HG03457 (cell line): Measurements from ENCODE around the gene PACS1.

Experiments used
- ATAC-seq: cut with Tn5 transposase; IDR thresholded peaks from one replicate; pipeline ENCODE4 v1.9.1; 2021; ENCODE audit warnings: moderate number of reproducible peaks; ENCODE audit not compliant: unreplicated experiment

Gene PACS1

DNA sequence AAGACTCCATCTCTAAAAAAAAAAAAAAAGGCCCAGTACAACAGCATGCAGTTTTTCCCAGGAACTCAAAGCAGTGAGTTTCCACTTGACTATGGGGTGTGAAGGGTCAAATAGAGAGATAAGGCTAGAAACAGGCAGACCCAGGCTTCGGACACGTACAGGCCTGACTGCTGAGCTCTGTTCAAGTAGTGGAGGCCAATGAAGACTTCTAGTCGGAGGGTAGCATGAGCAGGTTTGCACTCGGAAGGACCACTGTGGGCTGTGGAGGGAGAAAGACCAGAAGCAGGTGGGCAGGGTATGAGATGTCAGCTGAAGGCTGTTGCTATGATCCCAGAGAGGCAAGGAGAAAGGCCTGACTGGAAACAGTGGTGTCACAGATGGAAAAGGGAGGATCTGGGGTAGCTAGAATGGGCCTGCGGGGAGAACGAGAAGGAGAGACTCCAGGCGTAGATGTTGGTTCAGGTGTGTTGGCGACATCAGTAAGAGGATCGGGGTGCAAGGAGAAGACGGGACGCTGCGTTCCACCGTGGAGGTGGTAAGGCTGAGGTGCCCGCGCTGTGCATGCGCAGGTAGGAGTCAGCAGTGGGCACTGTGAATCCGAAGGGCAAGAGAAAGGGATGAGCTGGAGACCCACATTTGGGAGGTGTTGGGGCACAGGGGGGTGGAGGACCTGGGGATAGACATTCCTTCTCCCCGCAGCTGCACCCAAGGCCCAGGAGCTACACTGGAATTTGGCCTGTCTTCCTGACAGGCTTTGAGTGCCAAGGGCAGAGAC lies 149.0 kb downstream of the PACS1 start:
- no peak for ATAC-seq

DNA sequence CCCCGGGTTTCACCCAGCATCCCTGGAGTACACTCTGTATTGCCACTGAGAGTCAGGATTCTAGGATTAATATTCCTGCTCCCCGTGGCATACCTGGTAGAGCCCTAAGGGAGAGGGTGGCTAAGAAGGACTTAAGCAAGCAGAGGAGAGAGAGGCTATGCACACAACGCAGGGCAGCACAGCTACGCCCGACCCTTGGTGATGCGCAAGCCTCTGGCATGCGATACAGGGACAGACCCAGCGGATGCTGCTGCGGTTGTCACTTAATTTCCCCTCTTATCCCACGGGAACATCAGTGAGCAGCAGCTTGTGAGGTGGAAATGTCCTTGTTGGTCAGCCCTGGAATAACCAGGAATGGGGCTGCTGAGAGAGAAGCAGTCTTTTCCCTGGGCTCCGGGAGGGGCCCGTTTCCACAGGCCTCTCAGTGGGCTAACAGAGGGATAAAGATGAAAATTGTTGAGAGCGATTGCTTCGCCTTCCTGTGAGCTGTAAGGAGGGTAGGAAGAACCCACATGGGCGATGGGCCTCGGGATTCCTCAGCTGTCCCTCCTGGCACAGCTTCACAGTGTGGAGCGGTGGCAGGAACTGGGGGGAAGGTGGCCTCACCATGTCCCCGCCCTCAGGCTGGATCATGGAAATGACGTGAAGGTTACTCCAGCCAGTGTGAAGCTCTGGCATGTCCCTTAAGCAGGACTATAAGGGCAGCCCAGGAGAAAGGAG lies 149.9 kb downstream of the PACS1 start:
- ATAC-seq, result no peak

DNA sequence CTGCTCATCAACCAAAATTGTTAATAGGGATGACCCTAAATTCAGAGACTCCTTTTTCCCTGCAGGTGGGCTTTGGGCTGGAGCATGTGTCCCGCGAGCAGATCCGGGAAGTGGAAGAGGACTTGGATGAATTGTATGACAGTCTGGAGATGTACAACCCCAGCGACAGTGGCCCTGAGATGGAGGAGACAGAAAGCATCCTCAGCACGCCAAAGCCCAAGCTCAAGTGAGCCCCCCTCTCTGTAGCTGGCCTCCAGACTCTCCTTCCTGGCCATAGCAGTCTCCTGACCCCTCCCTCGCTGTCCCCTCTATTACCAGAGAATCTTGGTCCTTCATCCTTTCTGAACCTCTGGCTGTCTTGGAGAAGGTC lies 150.5 kb downstream of the PACS1 start:
- no peak for ATAC-seq

DNA sequence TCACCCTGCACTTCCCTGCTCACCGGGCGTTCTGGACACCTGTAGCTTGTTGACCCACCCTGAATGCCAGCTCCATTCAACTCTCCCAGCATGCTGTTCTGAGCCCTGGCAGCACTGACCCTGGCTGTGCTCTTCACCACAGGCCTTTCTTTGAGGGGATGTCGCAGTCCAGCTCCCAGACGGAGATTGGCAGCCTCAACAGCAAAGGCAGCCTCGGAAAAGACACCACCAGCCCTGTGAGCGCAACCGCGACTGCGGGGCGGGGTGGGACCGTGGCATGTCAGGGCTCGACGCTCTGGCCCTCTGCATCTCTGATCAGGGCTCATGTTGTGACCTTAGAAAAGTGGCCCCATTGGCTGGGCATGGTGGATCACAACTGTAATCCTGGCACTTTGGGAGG lies 150.9 kb downstream of the PACS1 start:
- ATAC-seq, result no peak

DNA sequence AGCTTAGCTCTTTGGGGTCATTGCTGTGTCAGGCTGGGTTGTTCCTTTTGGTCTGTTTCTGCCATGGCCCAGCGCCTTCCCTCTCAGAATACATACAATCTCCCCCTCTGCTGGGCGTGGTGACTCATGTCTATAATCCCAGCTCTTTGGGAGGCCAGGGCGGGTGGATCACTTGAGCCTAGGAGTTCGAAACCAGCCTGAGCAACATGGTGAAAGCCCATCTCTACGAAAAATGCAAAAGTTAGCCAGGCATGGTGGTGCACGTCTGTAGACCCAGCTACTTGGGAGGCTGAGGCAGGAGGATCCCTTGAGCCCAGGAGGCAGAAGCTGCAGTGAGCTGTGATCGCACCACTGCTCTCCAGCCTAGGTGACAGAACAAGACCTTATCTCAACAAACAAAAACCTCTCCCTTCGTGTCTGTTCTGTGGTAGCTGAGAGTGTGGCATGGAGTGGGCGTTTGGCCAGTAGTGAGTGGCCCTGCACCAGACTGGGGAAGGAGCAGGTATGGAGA lies 151.7 kb downstream of the PACS1 start:
- ATAC-seq, result no peak

DNA sequence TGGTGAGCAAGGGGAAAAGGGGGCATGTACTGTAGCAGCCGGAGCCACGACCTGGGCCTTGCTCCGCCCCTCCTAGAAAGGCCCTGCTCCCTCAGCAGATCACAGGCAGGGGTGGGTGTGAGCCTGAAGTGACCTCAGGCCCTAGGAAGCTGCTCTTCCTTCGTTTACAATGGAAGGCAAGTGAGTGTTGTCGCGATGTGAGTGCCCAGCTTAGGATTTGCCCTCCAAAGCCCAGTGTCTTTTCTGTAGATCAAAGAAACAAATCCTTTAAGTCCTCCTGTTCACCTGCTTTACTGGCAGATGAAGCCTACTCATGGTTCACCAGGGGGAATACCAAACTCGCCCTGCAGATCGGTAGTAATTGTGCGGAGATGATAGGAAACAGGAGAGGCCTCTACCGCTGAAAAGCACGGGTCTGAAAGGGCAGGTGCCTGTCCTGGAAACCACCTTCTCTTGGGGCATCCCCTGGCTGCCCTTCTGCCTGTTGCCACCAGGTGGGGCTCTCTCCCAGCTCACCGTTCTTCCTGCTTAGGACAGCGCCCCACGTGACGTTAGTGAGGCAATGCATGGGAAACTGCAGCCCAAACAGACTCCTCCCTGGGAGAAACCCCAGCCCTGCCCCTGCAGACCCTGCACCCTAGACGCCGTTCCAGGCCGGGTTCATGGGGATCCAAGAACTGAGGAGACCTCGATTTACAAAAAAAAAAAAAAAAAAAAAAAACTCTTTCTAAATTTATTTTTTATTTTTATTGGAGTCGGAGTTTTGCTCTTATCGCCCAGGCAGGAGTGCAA lies 152.5 kb downstream of the PACS1 start:
- peak; percentile 76 for ATAC-seq

DNA sequence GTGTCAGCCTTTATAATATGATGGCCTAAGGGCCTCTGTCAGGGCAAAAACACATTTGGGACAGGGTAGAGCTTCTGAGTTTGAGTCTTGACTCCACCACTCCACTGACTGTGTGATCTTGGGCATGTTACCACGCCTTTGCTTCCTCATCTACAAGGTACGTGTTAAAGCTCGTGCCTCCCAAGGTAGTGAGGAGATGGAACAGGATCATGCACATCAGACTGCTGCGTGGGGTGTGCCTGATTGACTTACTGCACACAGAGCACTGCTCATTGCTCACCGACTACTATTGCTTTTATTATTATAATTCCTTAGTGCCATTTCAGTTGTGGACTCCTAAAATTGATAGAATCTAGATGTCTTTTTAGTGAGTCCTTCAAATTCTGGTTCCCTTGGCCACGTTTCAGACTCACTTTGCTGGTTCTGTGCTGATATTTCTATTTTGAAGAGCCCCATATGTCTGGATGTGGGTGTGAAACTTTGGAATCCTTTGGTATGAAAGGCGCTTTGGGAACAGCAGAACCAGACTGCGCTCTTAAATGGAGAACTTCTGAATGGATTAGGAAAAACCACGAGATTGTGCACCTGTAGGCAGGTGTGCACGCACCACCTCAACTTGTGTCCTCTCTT lies 154.3 kb downstream of the PACS1 start:
- ATAC-seq, result no peak

DNA sequence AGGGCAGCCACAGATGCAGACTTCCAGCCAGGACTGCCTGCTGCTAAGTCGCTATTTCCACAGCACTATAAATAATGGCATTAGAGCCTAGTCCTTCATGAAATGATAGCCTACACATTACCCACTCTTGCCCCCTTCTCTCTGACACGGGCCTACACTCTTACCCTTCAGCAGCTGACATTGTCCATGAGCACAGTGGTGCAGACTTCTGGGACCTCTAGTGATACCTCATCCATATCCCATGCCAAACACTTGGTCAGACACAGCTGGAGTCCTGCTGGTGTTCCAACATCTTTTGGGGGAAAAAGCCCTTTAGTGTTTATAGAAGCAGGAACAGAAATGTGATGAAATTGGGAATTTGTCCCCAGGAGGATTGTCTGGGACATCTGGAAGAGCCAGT lies 155.0 kb downstream of the PACS1 start:
- no peak for ATAC-seq

DNA sequence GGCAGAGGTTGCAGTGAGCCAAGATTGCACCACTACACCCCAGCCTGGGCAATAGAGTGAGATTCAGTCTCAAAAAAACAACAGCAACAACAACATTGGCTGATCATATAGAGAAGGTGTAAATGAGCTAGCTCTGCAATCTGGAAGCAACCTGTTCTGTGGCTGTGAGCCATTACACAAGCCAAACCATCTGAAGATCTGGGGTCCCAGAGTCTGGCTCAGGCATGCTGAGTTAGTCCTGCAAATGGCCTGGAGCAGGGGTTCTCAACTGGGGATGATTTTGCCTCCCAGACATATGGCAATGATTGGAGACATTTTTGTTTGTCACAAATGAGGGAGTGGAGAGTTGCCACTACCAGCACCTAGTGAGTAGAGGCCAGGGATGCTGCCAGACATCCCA lies 156.0 kb downstream of the PACS1 start:
- no peak for ATAC-seq

DNA sequence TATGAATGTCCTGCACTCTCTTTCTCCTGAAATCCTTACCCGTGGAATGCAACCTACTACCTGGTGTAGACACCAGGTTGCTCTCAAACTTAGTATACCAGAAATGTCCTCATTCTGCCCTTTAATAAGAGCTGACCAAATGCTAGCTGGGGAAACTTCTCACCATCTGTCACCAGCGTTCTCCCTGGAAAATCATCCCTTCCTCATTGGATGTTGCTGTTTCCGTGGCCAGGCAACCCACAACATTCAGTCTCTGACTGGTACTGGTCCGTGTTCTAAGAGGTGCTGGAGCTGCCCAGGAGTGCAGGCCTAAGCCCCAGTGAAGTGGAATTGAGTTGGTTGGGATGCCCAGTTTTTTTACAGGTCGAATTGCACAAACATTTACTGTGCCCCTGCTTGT lies 157.6 kb downstream of the PACS1 start:
- no peak for ATAC-seq

DNA sequence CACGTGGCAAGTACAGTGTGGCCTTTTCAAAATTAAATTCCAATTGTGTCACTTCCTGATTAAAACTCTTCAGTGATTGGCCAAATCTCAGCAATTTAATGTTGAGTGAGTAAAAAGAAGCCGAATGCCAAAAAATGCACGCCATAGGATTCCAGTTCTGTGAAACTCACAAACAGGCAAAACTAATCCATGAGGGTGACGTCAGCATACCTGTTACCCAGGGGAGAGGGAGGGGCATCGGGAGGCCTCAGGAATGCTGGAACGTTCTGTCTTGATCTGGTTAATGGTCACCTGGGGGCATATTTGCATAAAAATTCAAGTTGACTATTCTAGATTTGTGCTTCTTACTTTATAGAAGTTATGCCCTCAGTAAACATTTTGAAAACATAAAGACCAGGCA lies 158.4 kb downstream of the PACS1 start:
- no peak for ATAC-seq

DNA sequence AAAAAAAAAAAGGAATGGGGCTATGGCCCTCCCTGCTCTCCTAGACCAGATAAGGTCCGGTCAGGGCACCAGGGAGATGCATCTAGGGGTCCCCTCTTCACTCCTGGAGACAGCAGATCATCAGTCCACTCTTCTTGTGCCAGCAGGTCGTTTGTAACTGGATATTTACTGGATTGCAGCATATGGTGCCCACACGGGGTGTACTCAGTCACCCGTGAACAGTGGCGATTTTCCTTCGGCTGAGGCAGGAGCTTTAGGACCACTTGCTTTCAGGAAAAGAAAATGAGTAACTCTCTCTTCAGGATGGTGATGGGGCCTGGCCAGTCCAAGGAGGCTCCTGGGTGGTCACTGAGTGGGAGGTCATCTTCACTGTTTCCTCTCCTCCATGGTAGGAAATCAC lies 160.1 kb downstream of the PACS1 start:
- no peak for ATAC-seq

DNA sequence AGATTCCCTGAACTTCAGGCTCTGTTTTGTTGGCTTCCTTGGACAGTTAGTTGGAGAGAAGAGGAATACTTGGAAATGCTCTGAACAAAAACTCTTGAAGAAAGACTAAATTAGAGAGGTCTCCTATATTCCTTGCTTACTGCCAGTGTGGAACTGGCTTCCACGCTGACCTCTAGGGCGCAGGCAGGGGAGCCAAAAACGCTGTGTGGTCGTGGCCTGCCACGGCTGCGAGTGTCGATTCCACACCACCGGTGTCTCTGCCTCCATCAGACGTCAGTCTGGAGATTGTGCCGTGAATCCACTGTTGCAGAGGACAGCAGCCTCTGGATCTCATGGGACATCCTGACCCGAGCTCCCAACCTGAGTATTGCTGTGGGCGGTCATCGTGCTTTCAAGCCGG lies 160.9 kb downstream of the PACS1 start:
- ATAC-seq, result no peak

DNA sequence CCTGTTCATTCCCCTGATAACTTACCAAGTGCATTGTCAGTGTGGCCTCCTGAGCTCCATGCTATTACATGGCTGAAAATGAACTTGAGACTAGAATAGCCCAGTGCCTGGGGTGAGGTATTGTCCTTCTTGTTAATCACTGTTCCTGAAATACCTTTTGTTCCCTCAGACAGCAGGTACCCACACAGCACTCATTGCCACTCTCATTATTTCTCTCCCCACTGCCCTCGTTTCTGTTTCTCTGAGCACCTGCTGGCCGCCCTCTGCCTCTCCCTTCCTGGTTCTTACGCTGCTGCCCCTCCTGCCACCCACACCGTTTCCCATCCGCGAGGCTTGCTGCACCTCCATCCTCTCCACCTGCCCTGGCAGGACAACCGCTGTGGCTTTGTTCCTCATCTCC lies 161.5 kb downstream of the PACS1 start:
- ATAC-seq, result no peak

DNA sequence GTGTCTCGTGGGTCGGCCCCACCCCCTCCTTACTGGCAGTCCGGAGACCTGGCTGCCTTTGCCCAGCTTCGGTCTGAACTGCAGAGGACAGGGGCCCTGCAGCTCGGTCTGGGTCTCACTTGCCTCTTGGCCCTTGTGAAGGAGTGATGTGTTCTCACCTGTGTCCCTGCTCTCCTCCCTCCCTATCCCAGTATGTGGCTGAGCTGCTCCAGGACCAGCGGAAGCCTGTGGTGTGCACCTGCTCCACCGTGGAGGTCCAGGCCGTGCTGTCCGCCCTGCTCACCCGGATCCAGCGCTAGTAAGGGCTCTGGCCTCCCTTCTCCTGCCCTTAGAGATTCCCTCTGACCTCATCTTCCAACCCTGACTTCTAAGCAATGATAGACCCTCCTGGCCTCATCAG lies 162.7 kb downstream of the PACS1 start:
- ATAC-seq, result no peak

DNA sequence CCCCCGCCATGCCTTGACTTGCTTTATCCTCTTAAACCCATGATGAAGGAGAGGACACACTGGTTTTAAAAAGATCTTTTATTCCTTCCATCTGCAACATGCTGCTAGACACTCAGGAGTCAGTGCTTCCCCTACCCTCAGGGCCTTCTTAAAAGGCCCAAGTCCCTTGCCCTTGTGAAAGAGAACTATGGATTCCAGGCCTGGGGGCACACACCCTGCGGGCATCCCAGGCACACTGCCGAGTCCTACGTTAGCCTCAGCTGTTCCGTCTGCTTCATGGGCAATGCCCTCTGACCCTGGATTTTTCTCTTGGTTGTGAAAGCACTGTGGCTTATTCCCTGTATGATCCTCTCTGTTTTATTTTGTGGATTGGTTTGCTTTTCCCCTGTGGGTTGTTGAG lies 163.2 kb downstream of the PACS1 start:
- ATAC-seq, result no peak

DNA sequence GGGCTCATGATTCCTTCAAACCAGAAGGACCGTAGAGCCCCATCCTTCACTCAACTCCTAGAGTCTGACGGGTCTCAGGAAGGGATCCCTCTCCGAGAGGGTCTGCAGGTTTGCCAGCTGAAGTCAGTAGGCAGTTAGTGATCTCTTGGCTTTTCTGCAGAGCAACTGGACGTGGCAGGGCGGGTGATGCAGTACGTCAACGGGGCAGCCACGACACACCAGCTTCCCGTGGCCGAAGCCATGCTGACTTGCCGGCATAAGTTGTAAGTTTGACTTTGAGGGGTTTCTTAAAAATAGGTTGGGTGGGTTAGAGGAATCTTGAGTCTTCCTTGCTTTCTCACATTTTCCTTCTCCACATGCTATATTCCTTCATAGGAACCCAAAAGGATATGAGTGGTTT lies 165.1 kb downstream of the PACS1 start:
- no peak for ATAC-seq

DNA sequence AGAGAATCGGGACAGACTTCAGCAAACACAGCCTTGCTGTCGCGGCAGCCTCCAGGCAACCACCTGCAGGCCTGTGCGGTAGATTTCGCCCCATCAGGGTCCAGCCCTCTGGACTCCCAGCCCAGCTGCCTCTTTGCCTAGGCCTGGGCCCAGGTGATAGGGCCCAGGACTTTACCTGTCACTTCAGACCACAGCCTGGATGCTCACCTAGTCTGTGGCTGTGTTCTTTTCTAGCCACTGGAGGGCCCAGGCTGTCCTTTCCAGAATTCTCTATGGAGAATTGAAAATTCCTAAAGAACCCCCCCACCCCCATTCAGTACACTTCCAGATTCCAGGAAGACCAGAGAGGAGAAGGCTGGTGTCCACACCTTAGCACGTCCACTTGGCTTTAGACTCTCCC lies 167.8 kb downstream of the PACS1 start:
- ATAC-seq, result no peak

DNA sequence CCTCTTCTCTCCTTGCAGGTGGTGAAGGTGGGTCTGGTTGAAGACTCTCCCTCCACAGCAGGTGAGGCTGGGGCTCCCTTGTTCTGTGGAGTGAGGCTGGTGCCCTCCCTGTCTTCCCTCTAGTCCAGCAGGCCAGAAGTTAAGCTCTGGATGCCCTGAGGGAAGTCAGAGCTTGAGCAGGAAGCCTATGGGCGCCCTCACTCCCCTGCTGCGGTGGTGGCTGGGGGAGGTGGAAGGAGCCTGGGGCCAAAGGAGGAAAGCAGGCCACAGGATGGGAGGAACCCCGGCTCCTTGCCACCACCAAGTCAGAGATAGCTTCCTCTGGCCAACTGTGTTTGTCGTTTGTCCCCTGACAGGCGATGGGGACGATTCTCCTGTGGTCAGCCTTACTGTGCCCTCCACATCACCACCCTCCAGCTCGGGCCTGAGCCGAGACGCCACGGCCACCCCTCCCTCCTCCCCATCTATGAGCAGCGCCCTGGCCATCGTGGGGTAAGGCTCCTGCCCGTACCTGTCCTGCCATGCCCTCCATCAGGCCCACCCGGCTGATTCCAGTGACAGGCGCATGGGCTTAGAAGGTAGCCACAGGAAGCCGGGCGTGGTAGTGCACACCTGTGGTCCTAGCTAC lies 168.8 kb downstream of the PACS1 start:
- no peak for ATAC-seq

DNA sequence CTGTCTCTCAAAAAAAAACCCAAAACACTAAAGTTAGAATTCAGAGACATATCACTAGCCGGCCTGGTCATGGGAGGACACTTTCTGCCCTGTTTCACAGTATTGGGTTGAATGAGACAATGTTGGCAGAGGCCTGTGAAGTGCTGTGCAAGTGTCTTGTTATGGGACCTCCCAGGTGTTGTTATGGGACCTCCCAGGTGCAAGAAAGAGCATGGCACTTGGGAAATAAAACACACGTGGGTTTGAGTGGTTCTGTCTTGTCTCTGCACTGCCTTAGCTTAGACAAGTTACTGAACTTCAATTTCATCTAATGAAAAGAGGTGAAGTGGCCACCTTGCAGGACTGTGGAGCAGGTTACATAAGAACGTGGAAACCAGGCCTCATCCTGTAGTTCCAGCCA lies 169.4 kb downstream of the PACS1 start:
- ATAC-seq, result no peak
